ENCODE results near the gene B4GALT1. TPM values are rescaled to one million over a fixed set of nuclear protein-coding genes. Genes with fewer than 3 reads are reported as not detected.

Gene B4GALT1
- total and polyA plus RNA-seq, 2 donors (not counting 1 experiment from before 2014, with no cell fraction given), result 24.1 to 64.8 TPM

DNA sequence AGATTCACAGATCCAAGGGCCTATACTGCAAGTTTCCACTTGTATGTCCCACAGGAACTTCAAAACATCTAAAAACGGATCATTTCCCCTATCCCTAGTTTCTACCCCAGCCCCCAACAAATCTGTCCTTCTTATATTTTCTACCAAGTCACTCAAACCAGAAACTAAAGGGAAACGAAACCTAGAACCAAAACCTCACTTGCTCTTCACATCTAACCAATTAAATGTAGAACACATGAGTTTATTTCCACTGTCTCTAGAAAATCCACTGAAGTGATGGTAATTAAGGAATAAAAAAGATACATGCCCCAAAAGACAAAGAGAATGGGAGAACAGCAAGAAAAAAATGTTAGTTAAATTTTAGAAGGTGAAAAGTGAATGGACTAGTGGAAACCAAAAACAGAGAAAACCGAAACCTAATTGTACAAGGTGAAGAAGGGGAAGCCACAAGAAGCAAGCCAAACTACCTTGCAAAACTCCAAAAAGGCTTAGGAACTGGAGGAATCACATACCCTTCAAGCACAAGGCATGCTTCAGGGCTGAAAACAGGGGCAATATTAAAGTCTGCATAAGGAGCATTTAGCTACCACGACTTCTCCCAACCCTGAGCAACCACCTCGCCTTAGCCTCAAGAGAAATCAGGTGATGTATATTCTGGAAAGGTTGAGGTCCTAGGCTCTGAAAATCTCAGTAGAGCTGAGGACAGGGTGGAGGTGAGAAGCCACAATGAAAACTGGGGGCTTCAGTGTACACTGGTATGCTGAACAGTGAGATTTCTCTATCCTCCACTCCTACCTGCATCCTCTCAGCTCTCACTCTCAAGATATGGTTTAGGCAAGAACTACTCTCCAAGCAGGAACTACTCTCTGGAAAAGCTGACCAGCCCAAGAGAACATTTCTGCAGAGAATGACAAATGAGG is 101.7 kb downstream of the B4GALT1 start:
- Histone ChIP-seq H3K4me2 (ENCODE audit: extremely low read depth, insufficient read depth, low read length) (no peak overlapping the region), H4K20me1 (ENCODE audit: control insufficient read depth, extremely low read depth, insufficient read depth, low read length) (no peaks in the 10 kb centered on the region), H2AFZ (ENCODE audit: low read length) (no peak overlapping the region), H3K9ac (ENCODE audit: insufficient read depth, low read length) (no peak overlapping the region), H3K79me2 (ENCODE audit: control insufficient read depth, insufficient read depth, low read length) (peaks cover under 1% of the 10 kb centered on the region), H3K9me3 (ENCODE audit: control insufficient read depth, insufficient read depth, low read depth, low read length) (no peaks in the 10 kb centered on the region), H3K27me3 (ENCODE audit: control insufficient read depth, insufficient read depth, low read length) (no peaks in the 10 kb centered on the region), H3K27ac (ENCODE audit: insufficient read depth, low read length) (no peak overlapping the region), H3K4me3 (replicated peaks in 1 of 4; ENCODE audit: control extremely low read depth in 1 of 4, insufficient read depth in 1 of 4, low read depth in 3 of 4, low read length in 4 of 4) (no peak overlapping the region), H3K4me1 (ENCODE audit: control insufficient read depth, extremely low read depth, insufficient read depth, low read length) (no peaks in the 10 kb centered on the region), H3K36me3 (ENCODE audit: control insufficient read depth, insufficient read depth, low read length) (peaks cover 8% of the 10 kb centered on the region)
- DNase-seq (ENCODE audit: low read depth in 2 of 2), result no peak
- TF ChIP-seq, protein P1, sequence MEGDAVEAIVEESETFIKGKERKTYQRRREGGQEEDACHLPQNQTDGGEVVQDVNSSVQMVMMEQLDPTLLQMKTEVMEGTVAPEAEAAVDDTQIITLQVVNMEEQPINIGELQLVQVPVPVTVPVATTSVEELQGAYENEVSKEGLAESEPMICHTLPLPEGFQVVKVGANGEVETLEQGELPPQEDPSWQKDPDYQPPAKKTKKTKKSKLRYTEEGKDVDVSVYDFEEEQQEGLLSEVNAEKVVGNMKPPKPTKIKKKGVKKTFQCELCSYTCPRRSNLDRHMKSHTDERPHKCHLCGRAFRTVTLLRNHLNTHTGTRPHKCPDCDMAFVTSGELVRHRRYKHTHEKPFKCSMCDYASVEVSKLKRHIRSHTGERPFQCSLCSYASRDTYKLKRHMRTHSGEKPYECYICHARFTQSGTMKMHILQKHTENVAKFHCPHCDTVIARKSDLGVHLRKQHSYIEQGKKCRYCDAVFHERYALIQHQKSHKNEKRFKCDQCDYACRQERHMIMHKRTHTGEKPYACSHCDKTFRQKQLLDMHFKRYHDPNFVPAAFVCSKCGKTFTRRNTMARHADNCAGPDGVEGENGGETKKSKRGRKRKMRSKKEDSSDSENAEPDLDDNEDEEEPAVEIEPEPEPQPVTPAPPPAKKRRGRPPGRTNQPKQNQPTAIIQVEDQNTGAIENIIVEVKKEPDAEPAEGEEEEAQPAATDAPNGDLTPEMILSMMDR (conservative IDR thresholded peaks at IDR 0.05 in 1 of 2, IDR thresholded peaks at IDR 0.05 in 1 of 2; ENCODE audit: low read depth in 1 of 2, low read length in 2 of 2), result no peak
- no peak for TF ChIP-seq EZH2 (IDR thresholded peaks at IDR 0.05; ENCODE audit: low read length, missing control alignments)

Other genes with a start within 250 kb of the B4GALT1 start
- gene APTX, start 165.7 kb downstream of the B4GALT1 start, total RNA-seq, result 42.1 and 50.2 TPM in 2 replicates
- gene APTX, start 165.7 kb downstream of the B4GALT1 start, polyA plus RNA-seq, result 44.0 and 53.9 TPM in 2 replicates
- 116 and 134 TPM in 2 replicates for gene DNAJA1, start 142.1 kb downstream of the B4GALT1 start, total RNA-seq
- gene DNAJA1, start 142.1 kb downstream of the B4GALT1 start, polyA plus RNA-seq, result 163 and 165 TPM in 2 replicates
- 31.0 and 32.6 TPM in 2 replicates for gene SMU1, start 90.7 kb downstream of the B4GALT1 start, total RNA-seq
- gene SMU1, start 90.7 kb downstream of the B4GALT1 start, polyA plus RNA-seq, result 18.5 and 19.1 TPM in 2 replicates
- gene SPINK4, start 72.8 kb upstream of the B4GALT1 start, total RNA-seq, result not detected in 2 replicates
- gene SPINK4, start 72.8 kb upstream of the B4GALT1 start, polyA plus RNA-seq, result not detected in 2 replicates
- 19.2 and 19.8 TPM in 2 replicates for gene BAG1, start 97.4 kb upstream of the B4GALT1 start, total RNA-seq
- gene BAG1, start 97.4 kb upstream of the B4GALT1 start, polyA plus RNA-seq, result 30.4 and 36.4 TPM in 2 replicates
- gene CHMP5, start 97.7 kb upstream of the B4GALT1 start, total RNA-seq, result 124 and 130 TPM in 2 replicates
- 99.9 and 108 TPM in 2 replicates for gene CHMP5, start 97.7 kb upstream of the B4GALT1 start, polyA plus RNA-seq
- gene NFX1, start 123.2 kb upstream of the B4GALT1 start, total RNA-seq, result 21.3 and 30.2 TPM in 2 replicates
- gene NFX1, start 123.2 kb upstream of the B4GALT1 start, polyA plus RNA-seq, result 39.5 and 41.6 TPM in 2 replicates
- gene AQP7, start 235.2 kb upstream of the B4GALT1 start, total RNA-seq, result 0.26 and 0.83 TPM in 2 replicates
- 0.05 and 0.09 TPM in 2 replicates for gene AQP7, start 235.2 kb upstream of the B4GALT1 start, polyA plus RNA-seq